Right cardiac atrium (tissue), 5 donors: Measurements from ENCODE around the gene SQSTM1. TPM values are rescaled to one million over a fixed set of nuclear protein-coding genes. Genes with fewer than 3 reads are reported as not detected.

Experiments used
- ATAC-seq, 2 donors: fragments of 200-7000 bp; cut with Tn5 transposase; one replicate each; pipeline versions ENCODE4 v1.8.0 to v1.9.1; 2020; ENCODE audit warnings: moderate library complexity in 2 of 2, mild to moderate bottlenecking in 1 of 2
- DNase-seq, 3 donors: peaks; one replicate each; pipeline ENCODE4 v3.0.0-alpha.2; 2020
- H3K27ac ChIP-seq: one replicate; pipeline ENCODE4 v1.5.1; 2013; ENCODE audit warnings: mild to moderate bottlenecking, low read length, control low read depth, moderate library complexity
- H3K27me3 ChIP-seq: one replicate; pipeline ENCODE4 v1.6.1; 2013; ENCODE audit not compliant: control insufficient read depth, insufficient read depth
- H3K4me1 ChIP-seq: one replicate; pipeline ENCODE4 v1.6.1; 2013; ENCODE audit warnings: low read length; ENCODE audit not compliant: control insufficient read depth, insufficient read depth
- H3K4me3 ChIP-seq: one replicate; pipeline ENCODE4 v1.5.1; 2013; ENCODE audit warnings: low read length, control low read depth
- H3K9me3 ChIP-seq: one replicate; pipeline ENCODE4 v1.6.1; 2013; ENCODE audit warnings: low read length; ENCODE audit not compliant: control insufficient read depth
- WGBS: extraction: QIAGEN DNeasy Blood & Tissue Kit; methylation state at CpG from one replicate; pipeline ENCODE4 v1.1.7; 2013; 5-methylcytosine and 5-hydroxymethylcytosine counted together
- intact Hi-C, 4 donors: fragments of 100-400 bp; cut with DNase I; formaldehyde crosslinking; loops; one replicate each; pipeline versions ENCODE4 v1.11.0 to v1.14.0; 2022 to 2023
- polyA plus RNA-seq: library from polyadenylated mRNA; stranded (reverse); fragments of 200-250 nt; gene quantifications from one replicate; pipeline ENCODE4 v1.2.3, GENCODE V29; 2013
- total RNA-seq, 4 donors: library from RNA; stranded (reverse); fragmentation: NEBNext Ultra II Directional; extraction: Animal tissue kit (Norgen Biotek cat#: 25700); gene quantifications; one replicate each; pipeline ENCODE4 v1.2.1, GENCODE V29; 2021
- donor health status: healthy with polysubstance abuse.
- donor health status: DM: no; HTN: yes; CAD: no.
- donor health status: DM: no; HTN: no; CAD: no.
- donor health status: DM: no; HTN: yes; CAD: no; lungs with severe emphysema.
- donor health status: DM: yes; HTN: yes; CAD: no.

SQSTM1 gene
- total and polyA plus RNA-seq, 5 donors: 257 to 406 (median 349) TPM

- WGBS: 21% methylated on average over 25 of the region's 26 CpGs
- DNase-seq (peak; percentile 75 to 88 (median 87)), ATAC-seq (peak; percentile 17 to 46)
- Histone ChIP-seq H3K27me3 (no peaks in the 10 kb centered on the region), H3K4me3 (peak overlapping the region; percentile 88), H3K27ac (peak overlapping the region; percentile 93), H3K9me3 (no peaks in the 10 kb centered on the region), H3K4me1 (peaks cover 16% of the 10 kb centered on the region)
- intact Hi-C loops: no loop called here
Observed at GRCh38 chr5:179819296-179820126, 1.2 kb upstream of the SQSTM1 start.

- peaks cover 16% of the 10 kb centered on the region for H3K4me1 ChIP-seq
- intact Hi-C loops: no loop called here
Observed at GRCh38 chr5:179820127-179820482, 600 bp upstream of the SQSTM1 start.

GRCh38 chr5:179821298-179822058 lies 773 bp downstream of the SQSTM1 start:
- peak; percentile 84 to 87 for ATAC-seq
- Histone ChIP-seq H3K27ac (peak overlapping the region; percentile 97), H3K4me3 (peak overlapping the region; percentile 88), H3K4me1 (peaks cover 16% of the 10 kb centered on the region), H3K9me3 (no peaks in the 10 kb centered on the region), H3K27me3 (no peaks in the 10 kb centered on the region)
- intact Hi-C loops: no loop called here
- WGBS: under 1% methylated on average over 54 of the region's 54 CpGs
- DNase-seq: peak; percentile 97 to 99 (median 99)

More at GRCh38 chr5:179820127-179820482, 600 bp upstream of the SQSTM1 start:
- Histone ChIP-seq H3K27me3 (no peaks in the 10 kb centered on the region), H3K4me3 (peak overlapping the region; percentile 88), H3K9me3 (no peaks in the 10 kb centered on the region), H3K27ac (peak overlapping the region; percentile 93)
- DNase-seq (peak in 1 of 3 donors; percentile 62), ATAC-seq (no peak)
- WGBS: 32% methylated on average over 12 of the region's 12 CpGs

GRCh38 chr5:179822059-179822432 lies 1.3 kb downstream of the SQSTM1 start:
- peak in 2 of 3 donors; percentile 40 to 50 for DNase-seq
- H3K9me3 ChIP-seq: no peaks in the 10 kb centered on the region
- peaks cover 16% of the 10 kb centered on the region for H3K4me1 ChIP-seq
- H3K27ac ChIP-seq: no peak overlapping the region
- peak overlapping the region; percentile 88 for H3K4me3 ChIP-seq
- ATAC-seq: no peak
- intact Hi-C loops: no loop called here
- H3K27me3 ChIP-seq: no peaks in the 10 kb centered on the region
- 62% methylated on average over 3 of the region's 3 CpGs for WGBS

GRCh38 chr5:179822444-179822990 lies 1.8 kb downstream of the SQSTM1 start:
- peaks cover 16% of the 10 kb centered on the region for H3K4me1 ChIP-seq
- ATAC-seq (no peak), DNase-seq (peak in 2 of 3 donors; percentile 54 to 59)
- H3K4me3 ChIP-seq: peak overlapping the region; percentile 88
- no peaks in the 10 kb centered on the region for H3K27me3 ChIP-seq
- intact Hi-C loops: no loop called here
- 51% methylated on average over 8 of the region's 8 CpGs for WGBS
- H3K27ac ChIP-seq: peak overlapping the region; percentile 13
- no peaks in the 10 kb centered on the region for H3K9me3 ChIP-seq

- intact Hi-C loops: no loop called here
- WGBS: 87% methylated on average over 22 of the region's 22 CpGs
- Histone ChIP-seq H3K27me3 (no peaks in the 10 kb centered on the region), H3K27ac (no peak overlapping the region), H3K4me1 (peaks cover 16% of the 10 kb centered on the region), H3K9me3 (no peaks in the 10 kb centered on the region), H3K4me3 (no peak overlapping the region)
- DNase-seq: peak in 2 of 3 donors; percentile 46 to 51
- no peak for ATAC-seq
Observed at GRCh38 chr5:179823937-179824744, 3.4 kb downstream of the SQSTM1 start.

GRCh38 chr5:179824745-179825112 lies 4.0 kb downstream of the SQSTM1 start:
- ATAC-seq (no peak), DNase-seq (peak in 1 of 3 donors; percentile 22)
- Histone ChIP-seq H3K4me1 (peaks cover 15% of the 10 kb centered on the region), H3K9me3 (no peaks in the 10 kb centered on the region), H3K27me3 (no peaks in the 10 kb centered on the region), H3K4me3 (no peak overlapping the region), H3K27ac (no peak overlapping the region)
- intact Hi-C loops: no loop called here
- WGBS: 80% methylated on average over 3 of the region's 3 CpGs

- DNase-seq (peak in 2 of 3 donors; percentile 21 to 33), ATAC-seq (no peak)
- intact Hi-C loops: no loop called here
- Histone ChIP-seq H3K4me1 (peaks cover 10% of the 10 kb centered on the region), H3K9me3 (no peaks in the 10 kb centered on the region), H3K4me3 (no peak overlapping the region), H3K27me3 (no peaks in the 10 kb centered on the region), H3K27ac (no peak overlapping the region)
- WGBS: 71% methylated on average over 13 of the region's 13 CpGs
Observed at GRCh38 chr5:179825655-179826182, 5.0 kb downstream of the SQSTM1 start.

GRCh38 chr5:179827680-179828079 lies 7.0 kb downstream of the SQSTM1 start:
- Histone ChIP-seq H3K4me1 (peaks cover 6% of the 10 kb centered on the region), H3K27ac (no peak overlapping the region), H3K9me3 (no peaks in the 10 kb centered on the region), H3K4me3 (no peak overlapping the region), H3K27me3 (no peaks in the 10 kb centered on the region)
- 64% methylated on average over 9 of the region's 9 CpGs for WGBS
- DNase-seq: peak in 1 of 3 donors; percentile 55
- ATAC-seq: peak in 1 of 2 donors; percentile 27
- intact Hi-C loops: no loop called here

- DNase-seq (peak in 1 of 3 donors; percentile 34), ATAC-seq (no peak)
- Histone ChIP-seq H3K27me3 (no peaks in the 10 kb centered on the region), H3K27ac (no peak overlapping the region), H3K4me3 (no peak overlapping the region), H3K9me3 (no peaks in the 10 kb centered on the region), H3K4me1 (peaks cover 2% of the 10 kb centered on the region)
- intact Hi-C loops: no loop called here
- 87% methylated on average over 3 of the region's 3 CpGs for WGBS
Observed at GRCh38 chr5:179828756-179829421, 8.2 kb downstream of the SQSTM1 start.
